Pulmonary artery endothelial cell (primary cell): ENCODE measurements around the gene LSMEM2. TPM values are rescaled to one million over a fixed set of nuclear protein-coding genes. Genes with fewer than 3 reads are reported as not detected.
"Not testable (repeated sequence)": the region's sequence is repeated elsewhere in the genome, so short reads cannot be mapped to it uniquely, and the experiment has no call there.

ENCODE experiments used
- DNase-seq: peaks from one replicate; pipeline ENCODE4 v3.0.0-alpha.2; 2011; ENCODE audit warnings: low read depth, low spot score
- total RNA-seq: library from RNA; depleted of rRNA; stranded (reverse); fragments of >200 nt; gene quantifications from 2 replicates; pipeline ENCODE4 v1.2.3, GENCODE V29; 2014

The LSMEM2 gene
- total RNA-seq, 1 donor from 2014 or later = not detected

DNA sequence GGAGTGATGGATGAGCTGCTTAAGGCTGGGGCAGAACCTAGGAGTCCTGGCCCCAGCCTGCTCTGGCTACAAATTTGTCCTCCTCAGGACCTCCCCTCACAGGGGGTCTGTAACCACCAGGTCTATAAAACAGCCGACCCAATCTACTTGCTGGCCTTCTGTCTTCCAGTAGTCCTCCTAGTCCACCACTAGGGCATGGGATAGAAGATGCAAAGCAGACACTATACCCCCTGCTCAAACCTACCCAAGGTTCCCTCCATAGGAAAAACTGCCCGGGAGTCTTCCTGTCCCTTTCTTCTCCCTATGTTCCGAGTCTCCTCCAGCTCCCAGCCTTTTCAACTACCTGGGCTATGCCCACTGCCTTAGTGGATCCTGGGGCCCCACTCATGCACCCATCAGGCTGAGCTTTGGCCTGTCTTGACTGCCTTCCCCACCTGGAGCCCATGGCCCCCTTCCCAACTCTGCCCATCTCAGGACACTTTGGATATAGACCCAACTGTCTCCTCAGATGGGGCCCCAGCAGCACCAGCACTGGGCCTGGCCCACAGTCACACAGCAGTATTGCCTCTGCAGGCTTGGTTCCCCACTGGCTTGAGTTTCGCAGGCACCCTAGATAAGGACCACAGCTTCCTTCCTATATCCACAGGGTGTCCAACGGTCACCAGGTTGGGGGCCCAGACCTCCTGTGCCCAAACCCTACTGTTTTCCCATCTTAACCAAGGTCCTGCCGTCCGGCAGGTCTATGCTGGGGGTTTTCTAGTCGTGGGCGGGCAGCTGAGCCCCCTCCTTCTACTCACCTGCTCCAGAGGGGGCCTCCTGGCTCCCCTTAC lies 19.2 kb downstream of the LSMEM2 start:
- no peak for DNase-seq

GRCh38 chr3:50298836-50299637 lies 20.1 kb downstream of the LSMEM2 start, which contains the start of the genes HYAL3 and NAA80:
HYAL3 (minus strand) TSS chr3:50299405; CDS start chr3:50295602, 3,803 bp downstream.
NAA80 (minus strand) TSS chr3:50299405; CDS start chr3:50297463, 1,942 bp downstream.
- peak; percentile 98 for DNase-seq

DNA sequence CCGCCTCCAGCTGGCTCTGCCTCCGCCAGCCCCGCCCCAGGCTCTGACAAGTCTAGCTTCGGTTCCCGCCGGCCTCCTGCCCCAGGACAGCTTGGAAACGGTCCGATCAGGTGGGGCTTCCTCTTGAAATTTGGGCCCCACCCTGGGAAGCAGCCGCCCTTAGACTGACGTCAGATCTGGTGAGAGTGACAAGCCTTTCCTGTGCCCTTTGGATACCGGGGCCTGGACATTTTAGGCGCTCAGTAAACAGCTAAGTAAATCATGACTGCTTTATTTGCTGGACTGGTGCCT lies 20.7 kb downstream of the LSMEM2 start:
- DNase-seq = no peak

GRCh38 chr3:50299929-50300680 lies 21.2 kb downstream of the LSMEM2 start:
- no peak for DNase-seq

DNA sequence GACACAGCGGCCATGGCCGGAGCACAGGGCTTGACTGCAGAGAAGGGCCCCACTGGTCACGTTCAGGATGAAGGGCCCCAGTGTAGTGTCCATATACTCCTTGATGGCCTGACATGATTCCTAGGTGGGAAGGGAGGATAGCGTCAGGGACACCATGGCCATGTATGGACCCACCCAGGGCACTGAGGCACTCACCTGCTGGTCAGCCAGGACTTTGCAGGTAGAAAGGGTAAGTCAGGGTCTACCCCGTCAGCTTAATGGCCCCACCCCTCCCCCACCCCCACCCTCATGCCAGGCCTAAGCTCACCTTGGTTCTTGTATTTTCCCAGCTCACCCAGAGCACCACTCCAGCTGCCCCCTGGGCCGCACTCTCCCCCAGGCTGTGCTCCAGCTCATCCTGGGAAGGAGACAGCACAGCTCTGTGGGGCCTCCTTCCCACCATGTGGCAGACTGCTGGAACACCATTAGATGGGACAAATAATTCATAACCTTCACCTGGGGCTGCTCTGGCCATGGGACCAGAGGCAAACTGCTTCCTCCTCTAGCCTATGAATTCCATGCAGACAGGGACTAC lies 21.9 kb downstream of the LSMEM2 start:
- no peak for DNase-seq

GRCh38 chr3:50302095-50303012 lies 23.5 kb downstream of the LSMEM2 start:
- DNase-seq = no peak

GRCh38 chr3:50303013-50303815 lies 24.3 kb downstream of the LSMEM2 start, which contains the start of gene HYAL1:
HYAL1 (minus strand) TSS chr3:50303574; CDS start chr3:50302956, 618 bp downstream.
- no peak for DNase-seq

- DNase-seq = no peak
These were observed 25.7 kb downstream of the LSMEM2 start for GRCh38 chr3:50304601-50305000.

DNA sequence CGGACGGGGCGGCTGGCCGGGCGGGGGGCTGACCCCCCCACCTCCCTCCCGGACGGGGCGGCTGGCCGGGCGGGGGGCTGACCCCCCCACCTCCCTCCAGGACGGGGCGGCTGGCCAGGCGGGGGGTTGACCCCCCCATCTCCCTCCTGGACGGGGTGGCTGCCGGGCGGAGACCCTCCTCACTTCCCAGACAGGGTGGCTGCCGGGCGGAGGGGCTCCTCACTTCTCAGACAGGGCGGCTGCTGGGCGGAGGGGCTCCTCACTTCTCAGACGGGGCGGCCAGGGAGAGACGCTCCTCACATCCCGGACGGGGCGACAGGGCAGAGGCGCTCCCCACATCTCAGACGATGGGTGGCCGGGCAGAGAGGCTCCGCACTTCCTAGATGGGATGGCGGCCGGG lies 33.2 kb downstream of the LSMEM2 start:
- not testable (repeated sequence) for DNase-seq

DNA sequence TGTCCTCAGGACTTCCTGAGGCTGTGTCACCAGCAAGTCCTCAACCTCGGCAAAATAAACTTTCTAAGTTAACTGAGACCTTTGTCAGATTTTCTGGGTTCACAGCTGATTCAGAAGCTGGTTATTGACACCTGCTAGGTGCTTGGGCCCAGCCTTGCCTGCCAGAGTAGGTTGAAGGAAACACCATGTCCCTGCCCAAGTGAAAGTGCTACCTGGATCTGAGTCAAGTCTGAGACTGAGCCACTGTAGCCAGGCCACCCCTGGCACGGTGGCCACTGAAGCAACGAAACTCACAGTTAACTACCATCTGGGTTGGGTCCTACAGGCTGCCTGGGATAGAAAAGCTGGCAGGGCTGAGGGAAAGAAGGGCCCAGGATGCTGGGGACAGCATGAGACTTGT lies 35.5 kb downstream of the LSMEM2 start:
- no peak for DNase-seq

DNA sequence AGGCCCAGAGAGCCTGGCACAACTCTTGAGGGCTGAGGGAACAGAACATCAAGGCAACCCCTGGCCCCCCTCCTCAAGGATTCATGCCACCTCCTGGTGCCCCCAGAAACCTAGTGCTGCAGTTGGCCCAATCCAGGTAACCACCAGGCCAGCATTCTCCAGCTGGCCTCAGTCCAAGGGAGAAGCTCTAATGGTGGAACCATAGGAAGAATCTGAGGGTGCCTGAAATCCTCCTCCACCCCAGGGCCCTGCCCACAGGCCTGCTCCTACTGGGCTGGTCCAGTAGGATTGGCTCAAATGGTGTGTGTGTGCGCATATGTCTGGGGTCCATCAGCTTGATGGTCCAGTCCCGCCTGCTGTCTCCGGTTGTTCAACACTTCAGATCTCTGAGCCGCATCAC lies 35.9 kb downstream of the LSMEM2 start:
- no peak for DNase-seq

DNA sequence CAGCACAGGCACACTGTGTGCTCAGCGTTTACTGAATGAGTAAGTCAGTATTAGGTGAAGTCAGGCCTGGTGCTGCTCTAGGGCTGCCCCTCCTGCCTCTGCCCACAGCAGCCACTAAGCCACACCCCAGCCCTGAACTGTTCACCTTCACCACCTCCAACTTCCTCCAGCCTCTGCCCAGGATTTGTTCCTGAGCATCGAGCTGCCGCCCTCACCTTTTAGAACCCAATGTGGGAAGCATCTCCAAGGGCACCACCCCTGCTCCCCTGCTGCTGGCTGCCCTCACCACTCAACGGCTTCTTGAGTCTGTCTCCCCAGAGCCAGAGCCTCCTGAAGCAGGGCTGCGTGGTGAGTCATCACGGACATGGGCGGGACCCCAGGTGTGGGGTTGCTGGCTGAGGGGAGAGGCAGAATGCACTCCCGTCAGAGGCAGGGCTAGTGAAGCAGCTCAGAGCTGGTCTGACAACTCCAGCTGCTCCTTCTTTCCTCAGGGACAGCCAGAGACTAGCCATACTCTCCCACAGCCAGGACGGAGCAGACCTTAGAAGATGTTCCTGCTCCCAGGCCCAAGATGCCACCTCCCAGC lies 37.9 kb downstream of the LSMEM2 start:
- DNase-seq = no peak

DNA sequence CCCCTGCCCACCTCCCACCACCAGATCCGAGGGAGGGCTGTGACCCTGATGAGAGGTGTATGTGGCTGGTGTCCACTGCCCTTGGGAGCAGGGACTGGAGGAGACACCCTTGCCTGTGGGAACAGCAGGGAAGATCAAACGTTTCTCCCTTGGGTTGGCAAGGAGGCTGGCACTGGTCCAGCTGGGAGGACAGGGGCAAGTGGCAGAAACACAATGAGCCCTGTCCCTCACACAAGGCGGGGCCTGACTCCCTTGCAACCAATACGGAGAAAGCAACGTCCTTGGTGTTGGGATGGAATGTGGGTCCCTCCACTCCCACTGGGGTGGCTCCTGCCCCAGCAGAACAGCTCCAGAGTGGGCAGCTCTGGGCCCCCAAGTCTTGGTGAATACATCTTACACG lies 38.4 kb downstream of the LSMEM2 start:
- DNase-seq = no peak

- no peak for DNase-seq
These were observed 39.3 kb downstream of the LSMEM2 start for GRCh38 chr3:50318163-50318562.

DNA sequence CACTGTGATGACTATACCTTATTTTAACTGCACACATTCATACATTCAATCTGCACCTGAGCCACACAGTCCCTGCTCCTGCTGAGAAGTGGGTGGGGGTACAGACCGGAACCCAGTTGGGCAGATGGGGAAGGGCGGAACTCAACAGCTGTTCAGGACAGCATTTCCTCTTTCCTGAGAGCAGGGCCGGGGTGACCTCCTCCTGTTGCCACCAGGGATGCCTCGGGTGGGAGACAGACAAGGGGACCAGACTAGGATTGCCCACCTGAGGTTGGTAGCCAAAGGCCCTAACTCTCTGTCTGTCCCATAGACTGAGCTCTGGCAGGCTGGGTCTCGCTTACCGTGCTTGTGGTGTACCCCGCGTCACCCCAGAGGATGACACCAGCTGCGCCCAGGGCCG lies 39.7 kb downstream of the LSMEM2 start:
- DNase-seq = no peak

- no peak for DNase-seq
These were observed 40.5 kb downstream of the LSMEM2 start for GRCh38 chr3:50319181-50319893.

GRCh38 chr3:50319894-50320625 lies 41.2 kb downstream of the LSMEM2 start:
- DNase-seq = no peak

DNA sequence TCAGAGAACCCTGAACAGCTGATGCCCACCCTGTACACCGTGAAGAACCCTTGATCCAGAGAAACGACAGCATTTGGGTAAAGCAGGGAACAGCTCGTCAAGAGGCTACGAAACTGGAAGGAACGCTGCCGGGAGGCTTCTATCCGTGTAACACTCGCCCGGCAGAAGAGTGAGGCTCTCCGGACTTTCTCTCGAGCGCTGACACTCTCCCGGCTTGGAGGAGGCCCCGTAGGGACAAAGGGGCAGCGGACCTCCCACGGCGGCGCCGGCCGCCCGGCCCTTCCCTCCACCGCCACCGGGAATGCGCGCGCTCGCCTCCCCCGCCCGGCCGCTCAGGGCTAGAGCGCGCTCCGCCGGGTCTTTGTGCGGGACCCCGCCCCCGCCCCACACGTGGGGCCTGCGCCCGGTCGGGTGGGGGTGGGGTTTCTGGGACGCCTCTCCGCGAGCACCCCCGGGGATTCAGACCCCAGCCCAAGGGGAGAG lies 42.0 kb downstream of the LSMEM2 start:
- no peak for DNase-seq
